GM12878 (cell line): ENCODE data around the gene TTLL4. TPM values are rescaled to one million over a fixed set of nuclear protein-coding genes. Genes with fewer than 3 reads are reported as not detected.

ENCODE experiments used
- ATAC-seq: fragments of 200-7000 bp; cut with Tn5 transposase; 3 replicates; pipeline ENCODE4 v1.9.1; 2020; ENCODE audit warnings: mild to moderate bottlenecking, moderate library complexity
- BruUV-seq: library from RNA; stranded (reverse); fragments of 400-500 nt; replicated peaks from 2 replicates; lab custom pipeline; 2021; lab: Mats Ljungman, UMichigan
- CTCF ChIA-PET: fragments of 300-600 bp; sonication (Branson Sonifier 250); formaldehyde crosslinking; extraction: SDS; loops from one replicate; lab custom pipeline; 2021; ENCODE audit warnings: inconsistent platforms; lab: Yijun Ruan, JAX
- POLR2A ChIA-PET: fragments of 350-600 bp; formaldehyde crosslinking; extraction: SDS; loops from one replicate; lab custom pipeline; 2021; ENCODE audit warnings: inconsistent platforms; lab: Charles Lee
- RAD21 ChIA-PET: fragments of 300-600 bp; sonication (Branson Sonifier 250); formaldehyde crosslinking; loops from one replicate; lab custom pipeline; 2023; ENCODE audit warnings: antibody characterized with exemption; ENCODE audit not compliant: unreplicated experiment; lab: Charles Lee
- SMC1A ChIA-PET: fragments of 300-600 bp; sonication (Branson Sonifier 250); formaldehyde crosslinking; loops from one replicate; lab custom pipeline; 2023; ENCODE audit not compliant: unreplicated experiment, uncharacterized antibody; lab: Charles Lee
- DNase-seq: peaks from one replicate; pipeline ENCODE4 v3.0.0-alpha.2; 2011; ENCODE audit warnings: low read depth, low spot score
- FAIRE-seq: peaks from 3 replicates; lab custom pipeline; 2011; peaks lifted over from hg19 to GRCh38; lab: Jason Lieb, UNC
- H2AFZ ChIP-seq: 2 replicates; pipeline ENCODE4 v1.6.0; 2011; ENCODE audit warnings: low read depth, low read length, control low read depth; ENCODE audit not compliant: control insufficient read depth
- H3K27ac ChIP-seq: 2 replicates; pipeline ENCODE4 v1.5.1; 2011; ENCODE audit warnings: control low read depth; ENCODE audit not compliant: control insufficient read depth, insufficient read depth
- H3K27me3 ChIP-seq, 2 experiments: replicated peaks in 1 of 2; 2 replicates each; pipeline versions ENCODE4 v1.6.0 to v1.6.1; 2011; ENCODE audit warnings: low read length in 1 of 2; ENCODE audit not compliant: control insufficient read depth in 2 of 2, insufficient read depth in 2 of 2
- H3K36me3 ChIP-seq, 2 experiments: 2 replicates each; pipeline ENCODE4 v1.5.1; 2011; ENCODE audit warnings: low read length in 1 of 2; ENCODE audit not compliant: control insufficient read depth in 2 of 2, insufficient read depth in 2 of 2
- H3K4me1 ChIP-seq: 2 replicates; pipeline ENCODE4 v1.6.1; 2011; ENCODE audit warnings: mild to moderate bottlenecking, low read length, moderate library complexity, mixed read lengths; ENCODE audit not compliant: control insufficient read depth, insufficient read depth
- H3K4me2 ChIP-seq: 2 replicates; pipeline ENCODE4 v1.6.0; 2011; ENCODE audit warnings: control low read depth; ENCODE audit not compliant: control insufficient read depth, insufficient read depth
- H3K4me3 ChIP-seq: fragments of 200-600 bp; sonication (generic); 2 replicates; pipeline ENCODE4 v1.5.1; 2016
- H3K79me2 ChIP-seq: 2 replicates; pipeline ENCODE4 v1.6.0; 2011; ENCODE audit warnings: low read length; ENCODE audit not compliant: control insufficient read depth, insufficient read depth
- H3K9ac ChIP-seq: 2 replicates; pipeline ENCODE4 v1.8.0; 2011; ENCODE audit warnings: low read length, control low read depth, mixed read lengths; ENCODE audit not compliant: control insufficient read depth, insufficient read depth
- H3K9me3 ChIP-seq: replicated peaks from 3 replicates; pipeline ENCODE4 v1.5.1; 2011; ENCODE audit warnings: mild to moderate bottlenecking, low read length; ENCODE audit not compliant: control insufficient read depth, insufficient read depth
- H4K20me1 ChIP-seq: 2 replicates; pipeline ENCODE4 v1.6.0; 2011; ENCODE audit not compliant: control insufficient read depth, insufficient read depth
- ATF2 ChIP-seq: IDR thresholded peaks from 2 replicates; pipeline ENCODE4 v1.6.1; 2012; ENCODE audit warnings: low read length, inconsistent platforms
- BACH1 ChIP-seq: fragments of 450-650 bp; IDR thresholded peaks from 2 replicates; pipeline ENCODE4 v1.6.1; 2017; ENCODE audit warnings: mild to moderate bottlenecking, borderline replicate concordance
- CBFB ChIP-seq: IDR thresholded peaks from 2 replicates; pipeline ENCODE4 v1.6.1; 2016; ENCODE audit warnings: antibody characterized with exemption, low read depth
- EGR1 ChIP-seq, 2 experiments: IDR thresholded peaks; 1 replicate in 1 of 2; 2 replicates in 1 of 2; pipeline ENCODE4 v1.6.1; 2011 to 2012; ENCODE audit warnings: low read depth in 2 of 2, low read length in 2 of 2, borderline replicate concordance in 1 of 2, mild to moderate bottlenecking in 1 of 2, moderate library complexity in 1 of 2
- FOXK2 ChIP-seq: fragments of 450-650 bp; IDR thresholded peaks from 2 replicates; pipeline ENCODE4 v1.6.1; 2017; ENCODE audit warnings: mild to moderate bottlenecking, moderate library complexity
- IRF5 ChIP-seq: fragments of 450-650 bp; IDR thresholded peaks from 2 replicates; pipeline ENCODE4 v1.6.1; 2017; ENCODE audit warnings: borderline replicate concordance
- MTA2 ChIP-seq: fragments of 450-650 bp; IDR thresholded peaks from 2 replicates; pipeline ENCODE4 v1.6.1; 2016; ENCODE audit warnings: low read depth, mild to moderate bottlenecking, moderate library complexity
- NRF1 ChIP-seq: conservative IDR thresholded peaks from 2 replicates; pipeline ENCODE4 v1.6.1; 2011; ENCODE audit warnings: mild to moderate bottlenecking, low read depth, low read length, improper control_type of control experiment
- POLR2A ChIP-seq: IDR thresholded peaks from 2 replicates; pipeline ENCODE4 v1.6.1; 2011; ENCODE audit warnings: low read depth, mild to moderate bottlenecking, low read length
- POLR2AphosphoS2 ChIP-seq: IDR thresholded peaks from 2 replicates; pipeline ENCODE4 v1.6.1; 2011; ENCODE audit warnings: low read depth, mild to moderate bottlenecking, low read length, improper control_type of control experiment, moderate library complexity
- RELA ChIP-seq: fragments of 450-650 bp; IDR thresholded peaks from 2 replicates; pipeline ENCODE4 v1.8.0; 2014; ENCODE audit warnings: borderline replicate concordance; ENCODE audit not compliant: partially characterized antibody
- RELB ChIP-seq: fragments of 450-650 bp; IDR thresholded peaks from 2 replicates; pipeline ENCODE4 v1.6.1; 2017; ENCODE audit warnings: low read depth, mild to moderate bottlenecking, moderate library complexity
- SMARCA5 ChIP-seq: fragments of 450-650 bp; IDR thresholded peaks from 2 replicates; pipeline ENCODE4 v1.6.1; 2017; ENCODE audit warnings: mild to moderate bottlenecking
- USF1 ChIP-seq: IDR thresholded peaks from 2 replicates; pipeline ENCODE4 v1.6.1; 2011; ENCODE audit warnings: borderline replicate concordance, low read depth, mild to moderate bottlenecking, moderate library complexity, mixed read lengths, low read length; ENCODE audit not compliant: insufficient read depth; ENCODE audit errors: extremely low read length
- ZBTB11 ChIP-seq: fragments of 450-650 bp; formaldehyde crosslinking; IDR thresholded peaks from 2 replicates; pipeline ENCODE4 v1.5.0; 2022; ENCODE audit warnings: mild to moderate bottlenecking, missing genetic modification characterization
- ZNF217 ChIP-seq: fragments of 450-650 bp; IDR thresholded peaks from 2 replicates; pipeline ENCODE4 v1.6.1; 2017; ENCODE audit warnings: antibody characterized with exemption, mild to moderate bottlenecking
- ZNF24 ChIP-seq: fragments of 450-650 bp; IDR thresholded peaks from 2 replicates; pipeline ENCODE4 v1.6.1; 2017; ENCODE audit warnings: antibody characterized with exemption, mild to moderate bottlenecking
- ZNF274 ChIP-seq: IDR thresholded peaks from one replicate; pipeline ENCODE4 v1.8.0; 2011; ENCODE audit not compliant: insufficient read length, insufficient read depth
- WGBS: methylation state at CpG from one replicate; pipeline ENCODE4 v1.1.6; 2016; ENCODE audit warnings: low lambda C conversion rate; ENCODE audit not compliant: insufficient replicate concordance, insufficient coverage; ENCODE audit errors: missing lambda C conversion rate; 5-methylcytosine and 5-hydroxymethylcytosine counted together
- in situ Hi-C: fragments of 300-500 bp; cut with MboI; formaldehyde crosslinking; loops from 9 replicates; pipeline ENCODE4 v1.14.3; 2018; ENCODE audit warnings: mixed read lengths
- intact Hi-C: fragments of 100-400 bp; cut with micrococcal nuclease; formaldehyde crosslinking; loops from one replicate; pipeline ENCODE4 v1.14.2; 2022; ENCODE audit not compliant: unreplicated experiment
- polyA plus RNA-seq, 11 experiments: library from polyadenylated mRNA; depleted of rRNA in 4 of 11; unstranded in 6 of 11; stranded (reverse) in 5 of 11; fragments of >200 nt; fragmentation: Nextera tagmentation in 4 of 11; fragmentation: Illumina TruSeq in 1 of 11; extraction: Ambion mirVana in 4 of 11; extraction: Trizol in 1 of 11; gene quantifications; 1 replicate in 1 of 11; 2 replicates in 10 of 11; pipeline versions ENCODE4 v1.2.1 to v1.2.3, GENCODE V29; 2011 to 2016; ENCODE audit warnings: inconsistent platforms in 2 of 11, missing spikeins in 2 of 11, low read depth in 1 of 11
- total RNA-seq, 4 experiments: library from RNA; depleted of rRNA in 3 of 4; stranded (reverse); fragments of >200 nt in 3 of 4; fragmentation: Illumina TruSeq in 1 of 4; extraction: Trizol in 1 of 4; gene quantifications; 2 replicates each; pipeline versions ENCODE4 v1.2.1 to v1.2.3, GENCODE V29; 2013 to 2021

The TTLL4 gene
- total and polyA plus RNA-seq, 10 of the 15 experiments (the other 5 are each of a cell fraction or from before 2014, with no cell fraction given): 16.6 to 63.1 (median 32.9) TPM

GRCh38 chr2:218782528-218782844 lies 71.9 kb downstream of the TTLL4 start:
- ATAC-seq: no peak
- Histone ChIP-seq H3K27ac (no peak overlapping the region), H3K4me3 (no peak overlapping the region), H3K9ac (no peak overlapping the region), H3K36me3 (no peaks in the 10 kb centered on the region), H4K20me1 (no peaks in the 10 kb centered on the region), H3K4me1 (no peaks in the 10 kb centered on the region), H3K79me2 (no peaks in the 10 kb centered on the region), H3K9me3 (no peaks in the 10 kb centered on the region), H2AFZ (no peak overlapping the region), H3K4me2 (no peak overlapping the region), H3K27me3 (peaks cover 5 to 8% of the 10 kb centered on the region in 2 experiments; a peak in 3 of 4 replicates)
- in situ Hi-C loops (no loop called here), intact Hi-C loops (no loop called here)
- SMC1A ChIA-PET: no interaction called here
- BruUV-seq: no TSS peak
- RAD21 ChIA-PET: no interaction called here
- POLR2A ChIA-PET: no interaction called here
- CTCF ChIA-PET: interaction anchor here (0.6 kb wide), 1 partner anchor 131 kb away, joined by 4 read pairs; no protein-coding TSS in a partner anchor
- no peak for DNase-seq
- 57% methylated on average over 6 of the region's 6 CpGs for WGBS
- no peak for FAIRE-seq
- TF ChIP-seq IRF5 (no peak), NRF1 (no peak), POLR2A (no peak), POLR2AphosphoS2 (no peak), BACH1 (no peak), SMARCA5 (no peak), ZBTB11 (no peak), ZNF217 (no peak), FOXK2 (no peak), RELB (no peak), CBFB (no peak), ATF2 (no peak), MTA2 (no peak), EGR1 (IDR thresholded peaks at IDR 0.05; ENCODE audit: borderline replicate concordance in 1 of 2, low read depth in 2 of 2, low read length in 2 of 2) (no peak), RELA (no peak), USF1 (no peak), ZNF274 (no peak), ZNF24 (no peak)
